OCI-LY3 (cell line): ENCODE measurements around the gene SPARCL1.

Experiments
- H2AFZ ChIP-seq: fragments of 200-600, 300-600 bp; shearing (Covaris generic); 2 replicates; pipeline ENCODE4 v1.6.0; 2014; ENCODE audit warnings: antibody characterized with exemption, low read depth, low read length
- H3K27ac ChIP-seq: fragments of 200-600, 300-600 bp; sonication (generic); 2 replicates; pipeline ENCODE4 v1.5.1; 2014; ENCODE audit warnings: mild to moderate bottlenecking, low read length, moderate library complexity, mixed read lengths
- H3K27me3 ChIP-seq: fragments of 200-600, 300-600 bp; sonication (generic); 2 replicates; pipeline ENCODE4 v1.6.1; 2014; ENCODE audit warnings: low read depth, low read length, mixed read lengths
- H3K36me3 ChIP-seq: fragments of 200-600, 300-600 bp; sonication (generic); replicated peaks from 2 replicates; pipeline ENCODE3; 2014; ENCODE audit warnings: low read depth, low read length, mixed read lengths
- H3K4me1 ChIP-seq: fragments of 300-600, 200-600 bp; sonication (generic); 2 replicates; pipeline ENCODE4 v1.6.1; 2014; ENCODE audit warnings: low read length, mixed read lengths
- H3K4me2 ChIP-seq: fragments of 200-600, 300-600 bp; sonication (generic); 2 replicates; pipeline ENCODE4 v1.6.1; 2014; ENCODE audit warnings: low read length, mixed read lengths
- H3K4me3 ChIP-seq: fragments of 300-600, 200-600 bp; sonication (generic); 2 replicates; pipeline ENCODE4 v1.5.1; 2014; ENCODE audit warnings: antibody characterized with exemption, mild to moderate bottlenecking, low read length, moderate library complexity
- H3K79me2 ChIP-seq: fragments of 300-600, 200-600 bp; shearing (Covaris generic); 2 replicates; pipeline ENCODE4 v1.6.1; 2014; ENCODE audit warnings: mild to moderate bottlenecking, low read length, mixed read lengths
- H3K9ac ChIP-seq: fragments of 300-600, 200-600 bp; shearing (Covaris generic); 2 replicates; pipeline ENCODE4 v1.6.0; 2014; ENCODE audit warnings: mild to moderate bottlenecking, low read length, moderate library complexity
- H3K9me3 ChIP-seq: fragments of 200-600, 300-600 bp; shearing (Covaris generic); 2 replicates; pipeline ENCODE4 v1.6.1; 2014; ENCODE audit warnings: low read length, mixed read lengths; ENCODE audit not compliant: insufficient read depth
- H4K20me1 ChIP-seq: fragments of 200-600, 300-600 bp; sonication (generic); 2 replicates; pipeline ENCODE4 v1.6.1; 2016; ENCODE audit warnings: low read length, mixed read lengths; ENCODE audit not compliant: insufficient read depth
- EZH2phosphoT487 ChIP-seq: fragments of 200-600 bp; shearing (Covaris generic); IDR thresholded peaks from 2 replicates; pipeline ENCODE4 v1.6.1; 2018; ENCODE audit warnings: antibody characterized with exemption, mixed run types, low read depth
- TF ChIP-seq, protein P1 (sequence below): fragments of 200-600, 300-600 bp; sonication (generic); IDR thresholded peaks from 2 replicates; pipeline ENCODE4 v1.5.1; 2014; ENCODE audit warnings: antibody characterized with exemption, low read length, low read depth

SPARCL1 gene

DNA sequence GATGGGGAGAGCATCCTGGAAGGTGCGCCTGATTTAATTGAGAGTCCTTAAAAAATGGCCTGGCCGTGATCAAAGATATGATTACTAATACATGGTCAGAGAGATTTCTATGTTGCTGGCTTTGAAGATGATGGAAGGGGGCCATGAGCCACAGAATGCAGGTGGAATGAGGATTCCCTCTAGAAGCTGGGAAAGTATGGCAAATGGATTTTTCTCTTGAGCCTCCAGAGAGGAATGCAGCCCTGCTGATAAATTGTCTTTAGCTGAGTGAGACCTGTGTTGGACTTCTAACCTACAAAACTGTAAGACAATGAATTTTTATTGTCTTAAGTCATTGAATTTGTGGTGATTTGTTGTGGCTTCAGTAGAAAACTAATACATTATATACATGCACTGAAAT lies 99.1 kb downstream of the SPARCL1 start:
- no peak overlapping the region for H3K4me2 ChIP-seq
- no peaks in the 10 kb centered on the region for H3K4me1 ChIP-seq
- H3K27me3 ChIP-seq, result no peaks in the 10 kb centered on the region
- no peak overlapping the region for H2AFZ ChIP-seq
- no peak for TF ChIP-seq EZH2phosphoT487
- TF ChIP-seq, protein P1, sequence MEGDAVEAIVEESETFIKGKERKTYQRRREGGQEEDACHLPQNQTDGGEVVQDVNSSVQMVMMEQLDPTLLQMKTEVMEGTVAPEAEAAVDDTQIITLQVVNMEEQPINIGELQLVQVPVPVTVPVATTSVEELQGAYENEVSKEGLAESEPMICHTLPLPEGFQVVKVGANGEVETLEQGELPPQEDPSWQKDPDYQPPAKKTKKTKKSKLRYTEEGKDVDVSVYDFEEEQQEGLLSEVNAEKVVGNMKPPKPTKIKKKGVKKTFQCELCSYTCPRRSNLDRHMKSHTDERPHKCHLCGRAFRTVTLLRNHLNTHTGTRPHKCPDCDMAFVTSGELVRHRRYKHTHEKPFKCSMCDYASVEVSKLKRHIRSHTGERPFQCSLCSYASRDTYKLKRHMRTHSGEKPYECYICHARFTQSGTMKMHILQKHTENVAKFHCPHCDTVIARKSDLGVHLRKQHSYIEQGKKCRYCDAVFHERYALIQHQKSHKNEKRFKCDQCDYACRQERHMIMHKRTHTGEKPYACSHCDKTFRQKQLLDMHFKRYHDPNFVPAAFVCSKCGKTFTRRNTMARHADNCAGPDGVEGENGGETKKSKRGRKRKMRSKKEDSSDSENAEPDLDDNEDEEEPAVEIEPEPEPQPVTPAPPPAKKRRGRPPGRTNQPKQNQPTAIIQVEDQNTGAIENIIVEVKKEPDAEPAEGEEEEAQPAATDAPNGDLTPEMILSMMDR, result no peak
- H4K20me1 ChIP-seq, result no peaks in the 10 kb centered on the region
- no peaks in the 10 kb centered on the region for H3K36me3 ChIP-seq
- H3K79me2 ChIP-seq, result peaks cover 53% of the 10 kb centered on the region
- no peak overlapping the region for H3K9ac ChIP-seq
- no peaks in the 10 kb centered on the region for H3K9me3 ChIP-seq
- H3K4me3 ChIP-seq, result no peak overlapping the region
- H3K27ac ChIP-seq, result no peak overlapping the region

DNA sequence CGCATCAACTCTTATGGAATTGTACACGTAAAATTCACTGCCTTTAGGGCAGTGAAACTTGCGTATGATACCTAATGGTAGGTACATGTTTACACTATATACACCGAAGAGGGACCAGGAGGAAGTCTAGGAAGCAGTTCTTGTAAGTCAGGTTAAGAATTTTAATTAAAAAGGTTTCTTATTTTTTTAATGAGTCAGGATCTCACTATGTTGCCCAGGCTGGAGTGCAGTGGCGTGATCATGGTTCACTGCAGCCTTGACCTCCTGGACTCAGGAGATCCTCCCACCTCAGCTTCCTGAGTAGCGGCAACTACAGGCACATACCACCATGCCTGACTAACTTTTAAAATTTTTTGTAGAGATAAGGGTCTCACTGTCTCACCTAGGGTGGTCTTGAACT lies 100.2 kb downstream of the SPARCL1 start:
- Histone ChIP-seq H3K9me3 (no peaks in the 10 kb centered on the region), H3K4me3 (no peak overlapping the region), H3K4me2 (no peak overlapping the region), H3K27ac (no peak overlapping the region), H4K20me1 (no peaks in the 10 kb centered on the region), H3K36me3 (no peaks in the 10 kb centered on the region), H3K79me2 (peaks cover 63% of the 10 kb centered on the region), H3K9ac (no peak overlapping the region), H3K27me3 (no peaks in the 10 kb centered on the region), H3K4me1 (peaks cover under 1% of the 10 kb centered on the region; the same call in 1 of the 2 replicates), H2AFZ (no peak overlapping the region)
- TF ChIP-seq, protein P1, result no peak
- TF ChIP-seq EZH2phosphoT487, result no peak

DNA sequence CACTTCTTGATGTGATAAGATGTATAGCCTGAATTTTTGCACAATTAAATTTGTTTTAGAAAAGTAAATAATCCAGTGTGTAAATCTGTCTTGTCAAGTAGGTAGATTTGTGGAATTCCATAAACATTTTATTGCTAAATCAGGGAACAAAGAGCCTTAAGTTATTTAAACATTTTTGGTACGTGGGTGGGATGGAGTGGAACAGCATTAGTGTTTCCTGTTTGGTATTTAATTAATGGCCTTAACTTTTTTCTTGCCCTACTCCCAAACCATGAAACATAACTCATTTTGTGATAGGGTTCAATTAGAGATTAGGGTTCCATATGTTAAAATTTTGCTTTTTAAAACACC lies 101.7 kb downstream of the SPARCL1 start:
- H3K27me3 ChIP-seq, result no peaks in the 10 kb centered on the region
- H3K27ac ChIP-seq, result no peak overlapping the region
- no peak overlapping the region for H3K9ac ChIP-seq
- peaks cover 6% of the 10 kb centered on the region for H3K4me1 ChIP-seq
- H3K4me2 ChIP-seq, result no peak overlapping the region
- TF ChIP-seq EZH2phosphoT487, result no peak
- TF ChIP-seq, protein P1, result no peak
- no peaks in the 10 kb centered on the region for H4K20me1 ChIP-seq
- H3K4me3 ChIP-seq, result no peak overlapping the region
- no peaks in the 10 kb centered on the region for H3K36me3 ChIP-seq
- no peak overlapping the region for H2AFZ ChIP-seq
- no peaks in the 10 kb centered on the region for H3K9me3 ChIP-seq
- peaks cover 64% of the 10 kb centered on the region for H3K79me2 ChIP-seq

DNA sequence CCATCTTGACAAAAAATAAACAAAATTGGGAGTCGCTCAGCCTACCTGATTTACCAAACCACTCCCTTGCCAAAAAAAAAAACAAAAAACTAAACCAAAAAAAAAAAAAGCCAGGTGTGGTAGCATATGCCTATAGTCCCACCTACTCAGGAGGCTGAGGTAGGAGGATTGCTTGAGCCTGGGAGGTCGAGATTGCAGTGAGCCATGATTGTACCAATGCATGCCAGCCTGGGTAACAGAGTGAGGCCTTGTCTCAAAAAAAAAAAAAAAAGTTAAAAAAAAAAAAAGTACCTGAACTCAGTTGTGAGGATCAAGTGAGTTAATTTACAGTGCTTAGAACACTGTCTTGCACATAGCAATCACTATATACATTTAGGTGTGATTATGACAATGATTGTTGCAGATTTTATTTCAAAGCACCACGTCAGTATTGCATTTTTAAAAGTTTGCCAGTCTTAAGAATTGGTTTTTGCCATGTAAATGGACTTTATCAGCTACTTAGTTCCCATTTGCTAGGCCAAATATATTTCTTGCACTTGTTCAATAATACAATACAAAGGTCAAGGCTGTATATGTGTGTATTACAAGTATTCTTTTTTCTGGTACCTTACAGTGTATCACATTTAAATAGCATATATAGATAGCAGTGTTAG lies 102.2 kb downstream of the SPARCL1 start:
- Histone ChIP-seq H3K36me3 (no peaks in the 10 kb centered on the region), H3K27me3 (no peaks in the 10 kb centered on the region), H3K9ac (no peak overlapping the region), H3K79me2 (peaks cover 60% of the 10 kb centered on the region), H2AFZ (no peak overlapping the region), H3K4me2 (no peak overlapping the region), H3K4me3 (no peak overlapping the region), H4K20me1 (no peaks in the 10 kb centered on the region), H3K9me3 (no peaks in the 10 kb centered on the region), H3K27ac (no peak overlapping the region), H3K4me1 (peaks cover 6% of the 10 kb centered on the region)
- TF ChIP-seq EZH2phosphoT487, result no peak
- TF ChIP-seq, protein P1, result no peak
